HG02938 (cell line): Measurements from ENCODE around the gene LHFPL3.
"Not testable (repeated sequence)": the region's sequence is repeated elsewhere in the genome, so short reads cannot be mapped to it uniquely, and the experiment has no call there.

ENCODE experiments used
- ATAC-seq: cut with Tn5 transposase; IDR thresholded peaks from one replicate; pipeline ENCODE4 v1.9.1; 2021; ENCODE audit warnings: mild to moderate bottlenecking, moderate library complexity; ENCODE audit not compliant: unreplicated experiment

Gene LHFPL3

GRCh38 chr7:104572554-104572953, 244.2 kb downstream of the LHFPL3 start:
- no peak for ATAC-seq

GRCh38 chr7:104584620-104585019, 256.2 kb downstream of the LHFPL3 start:
- no peak for ATAC-seq

- ATAC-seq, result not testable (repeated sequence)
Measured at GRCh38 chr7:104595591-104595990, 267.2 kb downstream of the LHFPL3 start.

- no peak for ATAC-seq
Measured at GRCh38 chr7:104603957-104604356, 275.6 kb downstream of the LHFPL3 start.

- no peak for ATAC-seq
Measured at GRCh38 chr7:104604706-104605105, 276.3 kb downstream of the LHFPL3 start.

- no peak for ATAC-seq
Measured at GRCh38 chr7:104621321-104621720, 292.9 kb downstream of the LHFPL3 start.

GRCh38 chr7:104625956-104626355, 297.6 kb downstream of the LHFPL3 start:
- ATAC-seq, result no peak

GRCh38 chr7:104627516-104627915, 299.1 kb downstream of the LHFPL3 start:
- no peak for ATAC-seq

GRCh38 chr7:104628017-104628416, 299.6 kb downstream of the LHFPL3 start:
- no peak for ATAC-seq

GRCh38 chr7:104629408-104629807, 301.0 kb downstream of the LHFPL3 start:
- ATAC-seq, result no peak

GRCh38 chr7:104640506-104640905, 312.1 kb downstream of the LHFPL3 start:
- no peak for ATAC-seq

- ATAC-seq, result no peak
Measured at GRCh38 chr7:104642560-104642959, 314.2 kb downstream of the LHFPL3 start.

GRCh38 chr7:104643587-104644217, 315.3 kb downstream of the LHFPL3 start:
- no peak for ATAC-seq

- no peak for ATAC-seq
Measured at GRCh38 chr7:104650991-104651640, 322.7 kb downstream of the LHFPL3 start.

- no peak for ATAC-seq
Measured at GRCh38 chr7:104652434-104652833, 324.0 kb downstream of the LHFPL3 start.

- ATAC-seq, result no peak
Measured at GRCh38 chr7:104652865-104653264, 324.5 kb downstream of the LHFPL3 start.

GRCh38 chr7:104653825-104654401, 325.5 kb downstream of the LHFPL3 start:
- no peak for ATAC-seq

- ATAC-seq, result no peak
Measured at GRCh38 chr7:104655592-104655991, 327.2 kb downstream of the LHFPL3 start.

- ATAC-seq, result no peak
Measured at GRCh38 chr7:104656467-104656866, 328.1 kb downstream of the LHFPL3 start.

- no peak for ATAC-seq
Measured at GRCh38 chr7:104657134-104657533, 328.7 kb downstream of the LHFPL3 start.

GRCh38 chr7:104661575-104661974, 333.2 kb downstream of the LHFPL3 start:
- ATAC-seq, result no peak

GRCh38 chr7:104664648-104665047, 336.2 kb downstream of the LHFPL3 start:
- ATAC-seq, result no peak
